NCI-H2196 (cell line): ENCODE measurements around the gene NSUN6.

Experiments
- DNase-seq: peaks from one replicate; lab custom pipeline; 2025; ENCODE audit not compliant: unreplicated experiment; lab: John Stamatoyannopoulos, UW

The NSUN6 gene

GRCh38 chr10:18504161-18504560 is 147.2 kb downstream of the NSUN6 start:
- DNase-seq, result no peak

GRCh38 chr10:18501629-18502028 is 149.8 kb downstream of the NSUN6 start:
- DNase-seq, result no peak

- DNase-seq, result no peak
These were observed 150.2 kb downstream of the NSUN6 start for GRCh38 chr10:18501198-18501597.

- no peak for DNase-seq
These were observed 150.8 kb downstream of the NSUN6 start for GRCh38 chr10:18500576-18500975.

GRCh38 chr10:18498998-18499397 is 152.4 kb downstream of the NSUN6 start:
- no peak for DNase-seq

GRCh38 chr10:18497806-18498369 is 153.5 kb downstream of the NSUN6 start:
- no peak for DNase-seq
